ENCODE results near the gene USP6.
"Not testable (repeated sequence)": the region's sequence is repeated elsewhere in the genome, so short reads cannot be mapped to it uniquely, and the experiment has no call there.

Gene USP6

DNA sequence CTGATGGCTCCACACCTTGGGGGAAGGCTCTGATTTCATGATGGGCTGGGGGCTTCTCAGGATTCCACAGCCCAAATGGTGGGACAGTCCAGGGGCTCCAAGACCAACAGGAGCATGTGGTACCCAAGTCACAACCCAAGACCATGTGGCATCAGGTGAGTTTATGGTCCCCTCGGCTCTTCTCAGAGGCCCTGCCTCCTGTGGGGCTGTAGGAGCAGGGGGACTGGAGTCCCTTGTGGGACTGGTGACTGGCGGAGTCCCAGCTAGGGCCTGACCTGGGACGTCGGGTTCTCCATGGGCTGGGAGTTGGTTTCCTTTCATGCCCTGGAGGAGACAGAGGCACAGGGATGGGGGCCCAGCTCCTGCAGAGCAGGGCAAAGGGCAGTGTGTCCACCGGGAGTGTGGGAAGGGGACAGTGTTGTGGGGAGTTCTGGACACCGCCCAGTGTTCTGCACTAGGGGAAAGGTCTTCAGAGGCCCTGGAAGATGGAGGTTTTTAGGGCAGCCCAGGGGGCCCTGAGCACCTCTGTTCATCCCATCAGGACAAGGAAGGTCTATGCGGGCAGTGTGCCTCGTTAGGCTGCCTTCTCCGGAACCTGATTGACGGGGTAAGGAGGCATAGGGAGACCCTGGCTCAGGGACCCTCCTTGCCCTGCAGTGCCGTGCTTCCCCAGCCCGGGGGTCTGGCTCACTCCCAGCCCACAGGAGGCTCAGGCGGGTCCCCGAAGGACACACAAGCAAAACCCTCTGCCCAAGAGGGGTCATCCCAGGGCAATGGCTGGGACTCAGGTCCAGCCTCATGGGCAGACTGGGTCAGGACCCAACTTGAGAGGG lies 21.0 kb downstream of the USP6 start:
- not testable (repeated sequence) for DNase-seq

DNA sequence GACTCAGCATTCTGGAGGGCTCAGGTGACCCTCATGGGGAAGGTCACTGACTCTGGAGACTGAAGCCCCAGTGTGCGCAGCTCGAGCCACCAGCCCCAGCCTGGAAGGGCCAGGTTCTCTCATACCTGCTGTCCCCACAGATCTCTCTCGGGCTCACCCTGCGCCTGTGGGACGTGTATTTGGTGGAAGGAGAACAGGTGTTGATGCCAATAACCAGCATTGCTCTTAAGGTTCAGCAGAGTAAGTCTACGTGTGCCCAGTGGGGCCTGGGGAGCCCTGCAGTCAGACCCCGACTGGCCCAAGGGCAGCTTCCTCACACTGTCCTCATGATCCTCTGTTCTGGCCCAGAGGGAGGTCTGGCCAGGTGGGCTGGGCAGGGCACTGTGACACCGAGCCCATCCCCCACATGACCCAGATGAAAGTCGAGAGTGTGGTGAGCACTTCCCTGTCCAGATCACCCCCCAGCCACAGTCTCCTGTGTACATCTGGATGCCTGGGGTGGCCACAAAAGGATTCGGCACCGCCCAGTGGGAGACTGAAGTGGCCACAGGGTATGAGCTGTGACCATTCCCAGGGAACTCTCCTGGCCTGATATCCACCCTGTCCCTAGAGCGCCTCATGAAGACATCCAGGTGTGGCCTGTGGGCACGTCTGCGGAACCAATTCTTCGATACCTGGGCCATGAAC lies 21.8 kb downstream of the USP6 start:
- DNase-seq = not testable (repeated sequence)

DNA sequence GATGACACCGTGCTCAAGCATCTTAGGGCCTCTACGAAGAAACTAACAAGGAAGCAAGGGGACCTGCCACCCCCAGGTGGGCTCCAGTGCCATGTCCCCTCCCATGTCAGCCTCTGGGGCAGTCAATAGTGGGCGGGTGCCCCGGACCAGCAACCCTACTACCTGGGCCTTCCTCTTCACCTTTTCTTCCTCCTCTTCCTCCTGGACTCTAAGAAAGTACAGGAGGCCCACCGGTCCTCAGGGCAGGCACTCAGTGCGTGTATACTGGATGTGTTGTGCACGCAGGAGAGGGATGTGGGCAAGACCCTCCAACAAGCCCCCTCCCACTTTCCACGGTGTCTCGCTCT lies 22.3 kb downstream of the USP6 start:
- DNase-seq = not testable (repeated sequence)

DNA sequence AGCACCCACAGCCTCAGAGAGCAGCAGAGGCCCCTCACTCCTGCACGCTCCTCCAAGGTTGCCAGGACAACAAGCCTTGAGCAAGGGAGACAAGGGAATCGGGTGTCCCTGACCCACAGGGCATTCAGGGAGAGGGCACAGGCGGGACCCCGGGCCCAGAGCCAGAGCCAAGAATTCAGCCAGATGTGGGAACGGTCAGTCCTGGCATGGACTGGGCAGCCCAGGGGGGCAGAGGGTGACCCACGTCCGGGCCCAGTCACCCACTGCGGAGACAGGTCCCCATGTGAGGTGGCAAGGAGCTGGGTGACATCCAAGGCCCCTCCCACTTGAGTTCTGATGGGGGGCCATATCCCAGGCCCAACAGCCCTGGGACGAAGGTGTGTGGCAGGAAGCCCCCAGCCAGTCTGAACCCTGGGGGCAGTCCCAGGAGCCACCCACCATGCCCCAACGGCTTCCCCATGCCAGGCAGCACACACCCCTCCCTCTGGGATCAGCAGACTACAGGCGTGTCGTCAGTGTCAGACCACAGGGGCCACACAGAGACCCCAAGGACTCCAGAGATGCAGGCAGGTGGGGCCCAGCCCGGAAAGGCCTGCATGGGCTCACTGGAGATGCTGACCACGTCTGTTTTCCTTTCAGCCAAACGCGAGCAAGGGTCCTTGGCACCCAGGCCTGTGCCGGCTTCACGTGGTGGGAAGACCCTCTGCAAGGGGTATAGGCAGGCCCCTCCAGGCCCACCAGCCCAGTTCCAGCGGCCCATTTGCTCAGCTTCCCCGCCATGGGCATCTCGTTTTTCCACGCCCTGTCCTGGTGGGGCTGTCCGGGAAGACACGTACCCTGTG lies 23.0 kb downstream of the USP6 start:
- no peak for DNase-seq

DNA sequence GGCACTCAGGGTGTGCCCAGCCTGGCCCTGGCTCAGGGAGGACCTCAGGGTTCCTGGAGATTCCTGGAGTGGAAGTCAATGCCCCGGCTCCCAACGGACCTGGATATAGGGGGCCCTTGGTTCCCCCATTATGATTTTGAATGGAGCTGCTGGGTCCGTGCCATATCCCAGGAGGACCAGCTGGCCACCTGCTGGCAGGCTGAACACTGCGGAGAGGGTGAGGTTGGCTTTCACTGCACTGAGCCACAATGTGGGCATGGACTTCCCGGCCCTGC lies 23.6 kb downstream of the USP6 start:
- DNase-seq = no peak

DNA sequence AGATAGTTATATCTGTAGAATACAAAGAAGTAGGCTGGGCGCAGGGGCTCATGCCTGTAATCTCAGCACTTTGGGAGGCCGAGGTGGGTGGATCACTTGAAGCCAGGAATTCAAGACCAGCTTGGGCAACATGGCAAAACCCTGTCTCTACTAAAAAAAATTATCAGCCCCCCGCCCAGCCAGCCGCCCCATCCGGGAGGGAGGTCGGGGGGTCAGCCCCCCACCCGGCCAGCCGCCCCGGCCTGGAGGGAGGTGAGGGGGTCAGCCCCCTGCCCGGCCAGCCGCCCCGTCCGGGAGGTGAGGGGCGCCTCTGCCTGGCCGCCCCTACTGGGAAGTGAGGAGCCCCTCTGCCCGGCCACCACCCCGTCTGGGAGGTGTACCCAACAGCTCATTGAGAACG lies 27.0 kb downstream of the USP6 start:
- DNase-seq = not testable (repeated sequence)

DNA sequence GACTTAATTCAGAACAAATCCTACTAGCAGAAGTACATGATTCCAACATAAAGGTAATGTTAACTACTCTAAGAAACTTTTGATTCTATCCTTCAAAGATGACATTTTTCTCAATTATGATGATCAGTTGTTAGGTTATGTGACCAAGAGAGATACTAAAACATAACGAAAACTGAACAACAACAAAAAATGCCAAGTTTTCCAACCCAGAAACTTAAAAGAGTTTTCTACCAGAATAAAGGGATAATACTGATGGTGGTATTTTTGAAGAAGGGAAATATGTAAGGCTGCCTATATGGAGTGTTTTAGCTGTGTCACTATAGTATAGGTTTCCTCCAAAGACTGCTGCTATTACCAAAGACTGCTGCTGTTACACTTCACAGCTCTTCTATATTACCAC lies 30.3 kb downstream of the USP6 start:
- DNase-seq = not testable (repeated sequence)

DNA sequence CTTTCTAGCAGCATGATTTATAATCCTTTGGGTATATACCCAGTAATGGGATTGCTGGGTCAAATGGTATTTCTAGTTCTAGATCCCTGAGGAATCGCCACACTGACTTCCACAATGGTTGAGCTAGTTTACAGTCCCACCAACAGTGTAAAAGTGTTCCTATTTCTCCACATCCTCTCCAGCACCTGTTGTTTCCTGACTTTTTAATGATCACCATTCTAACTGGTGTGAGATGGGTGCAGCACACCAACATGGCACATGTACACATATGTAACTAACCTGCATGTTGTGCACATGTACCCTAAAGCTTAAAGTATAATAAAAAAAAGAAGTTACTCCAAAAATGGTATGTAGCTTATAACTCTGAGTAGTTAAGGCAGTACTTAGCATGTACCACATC lies 44.9 kb downstream of the USP6 start:
- not testable (repeated sequence) for DNase-seq

DNA sequence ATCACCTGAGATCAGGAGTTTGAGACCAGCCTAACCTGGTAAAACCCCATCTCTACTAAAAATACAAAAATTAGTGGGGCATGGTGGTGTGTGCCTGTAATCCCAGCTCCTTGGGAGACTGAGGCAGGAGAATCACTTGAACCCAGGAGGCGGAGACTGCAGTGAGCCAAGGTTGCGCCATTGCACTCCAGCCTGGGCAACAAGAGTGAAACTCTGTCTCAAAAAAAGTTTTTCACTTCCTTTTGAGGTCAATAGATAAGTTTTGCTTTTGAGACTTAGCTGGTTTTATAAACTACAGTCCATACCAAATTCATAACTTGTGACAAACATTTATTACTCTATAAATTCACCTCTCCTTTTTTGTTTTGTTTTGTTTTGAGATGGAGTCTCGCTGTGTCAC lies 46.0 kb downstream of the USP6 start:
- DNase-seq = not testable (repeated sequence)

DNA sequence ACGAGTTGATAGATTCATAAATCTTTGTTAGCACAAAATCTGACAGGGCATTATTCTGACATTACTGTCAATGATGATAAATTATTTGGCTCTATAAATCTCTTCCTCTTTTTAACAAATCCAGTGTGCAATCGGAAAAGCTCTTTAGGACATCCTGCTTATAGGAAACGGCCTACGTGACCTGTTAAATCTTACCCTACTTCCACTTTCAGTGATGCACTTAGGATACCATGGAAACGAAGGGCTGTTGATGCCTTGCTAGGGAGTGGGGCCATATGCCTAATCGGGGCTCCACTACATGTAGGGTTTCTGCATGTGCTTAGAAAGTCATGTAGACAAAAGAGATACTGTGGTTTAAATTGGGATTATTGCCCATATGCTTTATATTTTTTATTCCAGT lies 48.6 kb downstream of the USP6 start:
- no peak for DNase-seq

DNA sequence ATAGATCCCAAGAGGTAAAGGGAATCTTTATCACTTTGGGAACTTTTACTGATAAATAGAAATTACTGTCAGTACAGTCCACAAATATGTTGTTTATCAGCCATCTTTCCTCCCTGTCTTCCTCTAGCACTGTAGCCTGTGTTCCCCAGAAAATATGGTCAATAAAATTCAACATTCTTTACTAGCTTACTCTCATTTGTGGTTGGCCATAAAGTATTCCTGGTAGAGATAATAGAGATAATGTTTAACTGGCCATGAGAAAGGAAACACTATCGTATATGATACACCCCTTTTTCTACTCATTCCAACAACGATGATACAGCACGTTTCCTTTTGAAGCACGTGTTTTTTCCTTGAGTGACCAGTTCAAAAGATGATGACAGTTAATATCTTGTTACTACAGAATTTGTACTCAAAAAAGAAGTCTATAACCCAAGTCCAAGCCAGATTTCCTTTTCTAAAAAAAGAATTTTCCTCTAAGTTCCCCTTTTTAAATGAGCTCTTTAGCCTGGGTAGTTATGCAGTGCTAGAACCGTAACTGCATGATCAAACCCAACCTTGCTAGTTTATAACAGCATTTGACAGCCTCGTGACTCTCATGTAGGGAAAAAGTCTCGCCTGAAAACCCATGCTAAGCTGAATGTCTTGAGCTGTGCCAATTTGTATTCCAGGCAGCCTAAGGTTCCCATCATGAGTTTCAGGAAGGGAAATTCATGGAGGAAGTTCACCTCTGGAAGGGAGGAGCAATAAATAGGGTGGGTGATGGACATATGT lies 50.1 kb downstream of the USP6 start:
- not testable (repeated sequence) for DNase-seq

DNA sequence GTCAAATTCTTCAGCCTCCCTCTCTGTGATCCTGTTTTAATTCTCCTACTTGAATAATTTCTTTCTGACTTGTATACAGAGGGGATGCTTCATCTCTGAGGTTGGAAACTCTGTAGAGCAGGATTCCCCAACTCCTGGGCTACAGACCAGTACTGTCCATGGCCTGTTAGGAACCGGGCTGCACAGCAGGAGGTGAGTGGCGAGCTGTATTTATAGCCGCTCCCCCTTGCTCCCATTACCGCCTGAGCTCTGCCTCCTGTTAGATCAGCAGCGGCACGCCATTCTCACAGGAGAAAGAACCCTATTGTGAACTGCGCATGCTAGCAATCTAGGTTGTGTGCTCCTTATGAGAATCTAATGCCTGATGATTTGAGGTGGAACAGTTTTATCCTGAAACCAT lies 59.2 kb downstream of the USP6 start:
- DNase-seq = not testable (repeated sequence)

DNA sequence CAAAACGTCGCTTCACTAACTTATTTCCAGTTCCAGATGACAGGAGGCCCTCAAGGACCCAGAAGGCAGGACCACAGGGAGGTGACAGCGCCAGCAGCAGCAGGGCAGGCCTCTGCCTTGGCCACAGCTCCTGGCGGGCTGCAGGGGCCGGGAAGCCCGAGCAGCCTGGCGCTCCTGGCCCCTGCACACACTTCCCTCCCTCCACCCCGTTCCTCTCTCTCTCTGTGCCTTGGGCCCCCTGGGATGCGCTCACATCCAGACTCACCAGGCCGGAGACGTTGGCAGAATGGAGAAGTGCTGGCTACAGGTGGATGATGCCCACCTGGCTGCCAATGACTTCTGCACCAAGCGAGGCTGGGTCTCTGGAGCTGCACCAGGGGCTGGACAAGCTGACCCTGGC lies 63.2 kb downstream of the USP6 start:
- DNase-seq = no peak

DNA sequence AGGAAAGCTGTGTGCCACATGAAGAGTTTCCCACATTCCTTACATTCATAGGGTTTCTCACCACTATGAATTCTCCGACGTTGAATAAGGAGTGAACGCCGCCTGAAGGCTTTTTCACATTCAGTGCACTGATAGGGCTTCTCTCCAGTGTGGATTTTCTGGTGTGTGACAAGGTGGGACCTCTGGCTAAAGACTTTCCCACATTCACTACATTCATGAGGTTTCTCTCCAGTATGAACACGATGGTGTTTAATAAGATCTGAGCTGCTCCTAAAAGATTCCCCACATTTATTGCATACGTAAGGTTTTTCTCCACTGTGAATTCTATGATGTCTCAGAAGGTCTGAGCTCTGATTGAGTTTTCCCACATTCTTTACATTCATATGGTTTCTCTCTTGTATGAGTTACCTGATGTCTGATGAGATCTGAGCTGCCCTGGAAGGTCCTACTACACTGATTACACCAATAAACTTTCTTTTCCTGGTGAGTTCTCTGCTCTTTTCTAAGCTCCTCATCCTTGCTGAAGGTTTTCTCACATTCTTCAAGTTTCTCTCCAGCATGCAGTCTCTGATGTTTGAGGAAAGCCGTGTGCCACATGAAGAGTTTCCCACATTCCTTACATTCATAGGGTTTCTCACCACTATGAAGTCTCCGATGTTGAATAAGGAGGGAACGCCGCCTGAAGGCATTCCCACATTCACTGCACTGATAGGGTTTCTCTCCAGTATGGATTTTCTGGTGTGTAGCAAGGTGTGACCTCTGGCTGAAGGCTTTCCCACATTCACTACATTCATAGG lies 65.9 kb downstream of the USP6 start:
- DNase-seq = no peak

DNA sequence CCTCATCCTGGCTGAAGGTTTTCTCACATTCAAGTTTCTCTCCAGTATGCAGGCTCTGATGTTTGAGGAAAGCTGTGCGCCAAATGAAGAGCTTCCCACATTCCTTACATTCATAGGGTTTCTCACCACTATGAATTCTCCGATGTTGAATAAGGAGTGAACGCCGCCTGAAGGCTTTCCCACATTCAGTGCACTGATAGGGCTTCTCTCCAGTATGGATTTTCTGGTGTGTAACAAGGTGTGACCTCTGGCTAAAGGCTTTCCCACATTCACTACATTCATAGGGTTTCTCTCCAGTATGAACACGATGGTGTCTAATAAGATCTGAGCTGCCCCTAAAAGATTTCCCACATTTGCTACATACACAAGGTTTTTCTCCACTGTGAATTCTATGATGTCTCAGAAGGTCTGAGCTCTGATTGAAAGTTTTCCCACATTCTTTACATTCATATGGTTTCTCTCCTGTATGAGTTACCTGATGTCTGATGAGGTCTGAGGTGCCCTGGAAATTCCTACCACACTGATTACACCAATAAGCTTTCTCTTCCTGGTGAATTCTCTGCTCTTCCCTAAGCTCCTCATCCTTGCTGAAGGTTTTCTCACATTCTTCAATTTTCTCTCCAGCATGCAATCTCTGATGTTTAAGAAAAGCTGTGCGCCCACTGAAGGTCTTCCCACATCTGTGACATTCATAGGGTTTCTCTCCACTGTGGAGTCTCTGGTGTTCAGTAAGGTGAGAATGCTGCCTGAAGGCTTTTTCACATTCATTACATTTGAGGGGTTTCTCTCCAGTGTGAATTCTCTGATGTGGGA lies 67.0 kb downstream of the USP6 start:
- DNase-seq = no peak

DNA sequence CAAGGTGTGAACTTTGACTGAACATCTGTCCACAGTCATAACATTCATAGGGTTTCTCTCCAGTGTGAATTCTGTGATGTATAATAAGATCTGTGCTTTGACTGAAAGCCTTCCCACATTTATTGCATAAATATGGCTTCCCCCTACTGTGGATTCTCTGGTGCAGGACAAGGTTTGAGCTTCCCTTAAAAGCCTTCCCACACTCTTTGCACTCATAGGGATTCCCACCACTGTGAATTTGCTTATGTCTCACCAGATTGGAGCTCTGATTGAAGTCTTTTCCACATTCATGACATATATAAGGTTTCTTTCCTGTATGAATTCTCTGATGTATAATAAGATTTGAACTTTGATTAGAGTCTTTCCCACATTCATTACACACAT lies 67.6 kb downstream of the USP6 start:
- no peak for DNase-seq

DNA sequence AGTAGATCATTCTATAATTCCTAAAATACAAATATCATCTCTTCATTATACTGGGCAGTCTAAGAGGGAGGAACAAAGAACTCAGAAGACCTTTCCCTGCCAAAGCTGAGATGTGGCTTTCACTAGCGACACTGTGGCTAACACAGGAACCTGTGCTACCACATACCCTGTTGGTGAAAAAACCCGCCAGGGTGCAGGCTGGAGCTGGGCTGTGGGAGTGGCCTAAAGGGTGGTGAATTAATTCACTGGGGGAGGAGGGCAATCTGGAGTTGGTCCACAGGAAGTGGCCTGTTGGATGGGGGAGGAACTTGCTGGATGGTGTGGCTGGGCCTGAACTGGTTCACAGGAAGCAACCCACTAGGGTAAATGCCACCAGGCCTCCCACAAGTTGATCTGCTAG lies 68.5 kb downstream of the USP6 start:
- DNase-seq = no peak

DNA sequence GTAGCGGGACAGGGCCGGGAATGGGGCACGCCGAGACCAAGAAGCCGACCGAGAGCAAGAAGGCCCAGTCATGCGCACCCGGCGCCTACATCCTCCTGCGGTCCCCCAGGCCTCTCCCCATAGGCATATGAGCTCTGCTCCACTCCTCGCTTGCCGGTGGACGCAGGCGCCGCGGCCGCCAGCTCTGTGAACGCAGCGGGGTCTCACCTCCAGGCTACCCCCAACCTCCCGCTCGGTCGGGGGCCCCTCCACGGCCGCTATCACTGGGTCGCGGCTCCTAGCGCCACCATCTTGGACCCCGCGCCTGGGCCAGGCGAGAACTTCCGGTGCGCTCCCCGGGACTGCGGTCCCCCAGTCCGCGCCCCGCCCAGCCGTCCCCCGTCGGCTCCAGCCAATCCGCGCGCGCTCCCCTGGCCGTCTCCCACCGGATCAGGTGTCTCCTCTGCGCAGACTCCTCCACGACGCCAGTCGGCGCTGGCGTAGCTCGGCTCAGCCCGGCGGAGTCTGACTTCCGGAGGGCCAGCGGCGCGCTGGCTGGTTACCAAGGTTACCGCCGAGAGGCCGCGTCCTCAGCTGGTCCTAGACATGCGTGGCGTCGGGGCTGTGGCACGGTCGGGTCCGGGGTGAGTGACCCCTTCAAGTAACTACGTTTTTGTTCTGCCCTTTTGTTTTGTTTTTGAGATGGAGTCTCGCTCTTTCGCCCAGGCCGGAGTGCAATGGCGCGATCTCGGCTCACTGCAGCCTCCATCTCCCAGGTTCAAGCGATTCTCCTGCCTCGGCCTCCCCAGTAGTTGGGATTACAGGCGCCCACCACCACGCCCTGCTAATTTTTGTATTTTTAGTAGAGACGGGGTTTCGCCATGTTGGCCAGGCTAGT lies 75.9 kb downstream of the USP6 start, which contains the start of gene ZNF594:
Gene ZNF594 (minus strand): TSS at position 328 of the 877 bp plus-strand sequence. CDS start 7,612 bp downstream, outside the sequence.
- peak; percentile 98 for DNase-seq

DNA sequence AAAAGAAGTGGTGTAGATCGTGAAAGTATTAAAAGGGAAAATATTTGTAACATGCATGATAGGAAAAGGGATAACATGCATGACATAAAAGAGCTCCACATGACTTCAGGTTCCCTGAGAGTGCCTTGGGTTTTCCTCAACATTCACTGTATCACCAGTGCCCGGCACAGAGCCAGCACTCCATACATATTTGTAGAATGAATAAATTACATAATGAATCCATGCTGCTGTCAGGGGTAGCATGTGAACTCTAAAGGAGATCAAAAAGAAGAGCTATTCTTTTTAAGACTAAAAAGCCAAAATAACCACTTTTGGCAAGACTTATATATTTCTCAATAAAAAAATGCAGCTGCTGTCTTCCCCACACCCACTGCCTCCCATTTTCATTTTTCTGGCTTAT lies 78.5 kb downstream of the USP6 start:
- no peak for DNase-seq

DNA sequence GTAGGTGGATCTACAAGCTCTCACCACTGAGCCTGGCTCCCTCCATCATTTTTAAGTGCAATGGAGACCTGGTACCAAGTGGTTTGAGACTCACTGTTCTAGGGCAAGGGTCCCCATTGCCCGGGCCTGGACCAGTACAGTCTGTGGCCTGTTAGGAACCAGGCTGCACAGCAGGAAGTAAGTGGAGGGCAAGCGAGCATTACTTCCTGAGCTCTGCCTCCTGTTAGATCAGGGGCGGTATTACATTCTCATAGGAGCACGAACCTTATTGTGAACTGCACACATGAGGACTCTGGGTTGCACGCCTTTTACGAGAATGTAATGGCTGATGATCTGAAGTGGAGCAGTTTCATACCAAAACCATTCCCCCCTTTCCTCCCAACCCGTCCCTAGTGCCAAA lies 82.6 kb downstream of the USP6 start:
- no peak for DNase-seq
